Mucosa of gallbladder (tissue), 1 donor: ENCODE measurements around the gene NOB1. TPM values are rescaled to one million over a fixed set of nuclear protein-coding genes. Genes with fewer than 3 reads are reported as not detected.
"Not testable (repeated sequence)": the region's sequence is repeated elsewhere in the genome, so short reads cannot be mapped to it uniquely, and the experiment has no call there.

Source experiments
- DNase-seq: peaks from one replicate; pipeline ENCODE4 v3.0.0-alpha.2; 2020; ENCODE audit warnings: low spot score
- total RNA-seq: library from RNA; stranded (reverse); gene quantifications from one replicate; pipeline ENCODE4 v1.2.1, GENCODE V29; 2021
- donor health status: DM: no; HTN: no; CAD: no.

Gene NOB1
- 31.6 TPM for total RNA-seq

DNA sequence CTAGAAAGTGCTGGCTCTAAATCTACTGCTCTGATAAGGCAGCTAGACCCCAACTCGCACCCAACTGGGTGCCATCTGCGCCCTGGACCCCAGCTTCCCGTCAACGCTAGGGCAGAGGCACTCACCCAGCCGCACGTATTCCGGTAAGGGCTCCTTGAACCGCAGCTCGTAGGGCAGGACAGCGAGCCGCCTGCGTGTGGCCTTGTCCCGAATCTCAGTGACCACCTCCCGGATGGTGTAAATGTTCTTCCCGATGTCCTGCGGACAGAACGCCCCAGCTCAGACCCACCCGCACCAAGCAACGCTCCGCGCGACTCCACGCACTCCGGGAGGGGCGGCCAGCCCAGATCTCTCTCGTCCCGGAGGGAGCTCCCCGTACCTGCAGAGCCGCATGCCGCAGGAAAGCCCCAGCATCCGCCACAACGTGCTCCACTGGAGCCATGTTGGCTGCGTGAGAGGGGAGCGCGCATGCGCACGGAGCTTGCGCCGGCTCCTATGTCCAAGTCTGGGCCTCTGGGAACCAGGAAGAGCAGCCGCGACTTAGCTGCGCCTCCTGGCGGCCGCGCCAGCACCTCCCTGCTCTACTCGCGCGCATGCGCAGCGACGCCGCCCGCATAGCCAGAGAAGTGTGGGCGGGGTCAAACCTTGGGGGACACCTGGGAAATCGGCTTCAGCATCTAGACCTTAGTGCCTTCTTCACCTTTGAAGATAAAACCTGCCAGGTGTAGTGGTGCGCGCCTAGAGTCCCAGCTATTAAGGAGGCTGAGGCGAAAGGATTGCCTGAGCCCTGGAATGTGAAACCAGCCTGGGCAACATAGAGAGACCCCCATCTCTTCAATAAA is at the start of gene NOB1:
Gene NOB1, minus strand, starts transcription at position 458 of the 842 bp plus-strand sequence. Its CDS starts 16 bp downstream, at position 442.
- peak; percentile 97 for DNase-seq

DNA sequence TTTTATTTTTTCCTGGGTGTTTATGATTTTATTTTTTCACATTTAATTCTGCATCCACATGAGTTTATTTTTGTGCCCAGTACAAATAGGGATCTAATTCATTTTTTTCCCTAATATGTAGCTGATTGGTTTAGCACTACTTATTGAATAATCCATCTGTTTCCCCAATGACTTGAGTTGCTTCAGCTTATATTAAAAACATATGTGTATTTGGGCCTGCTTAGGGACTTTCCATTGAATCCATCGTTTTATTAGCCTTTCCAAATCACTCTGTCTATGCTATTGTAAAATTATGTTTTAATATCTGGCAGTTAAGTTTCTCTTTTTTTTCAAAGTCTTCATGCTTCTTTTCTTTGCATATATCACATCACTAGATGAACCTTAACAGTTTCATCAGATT is 49.6 kb upstream of the NOB1 start:
- DNase-seq: no peak

DNA sequence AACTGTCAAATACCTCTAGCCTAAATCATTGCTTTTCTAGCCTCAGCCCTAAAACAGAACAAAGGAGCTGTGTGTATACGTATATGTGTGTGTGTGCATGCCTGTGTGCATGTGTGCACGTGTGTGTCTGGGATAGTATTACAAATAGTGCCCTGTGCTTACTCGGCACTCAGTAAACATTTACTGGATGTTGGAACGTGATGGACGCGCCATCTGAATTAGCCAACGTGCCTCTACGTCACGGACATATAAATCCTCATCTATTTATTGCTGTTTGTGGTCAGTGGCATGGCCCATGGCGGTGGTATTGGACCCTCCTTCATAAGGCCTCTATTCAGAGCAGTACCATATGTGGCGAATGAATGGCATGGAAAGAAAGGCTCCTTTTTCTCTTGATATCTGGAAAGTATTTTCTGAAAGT is 44.9 kb upstream of the NOB1 start:
- no peak for DNase-seq

DNA sequence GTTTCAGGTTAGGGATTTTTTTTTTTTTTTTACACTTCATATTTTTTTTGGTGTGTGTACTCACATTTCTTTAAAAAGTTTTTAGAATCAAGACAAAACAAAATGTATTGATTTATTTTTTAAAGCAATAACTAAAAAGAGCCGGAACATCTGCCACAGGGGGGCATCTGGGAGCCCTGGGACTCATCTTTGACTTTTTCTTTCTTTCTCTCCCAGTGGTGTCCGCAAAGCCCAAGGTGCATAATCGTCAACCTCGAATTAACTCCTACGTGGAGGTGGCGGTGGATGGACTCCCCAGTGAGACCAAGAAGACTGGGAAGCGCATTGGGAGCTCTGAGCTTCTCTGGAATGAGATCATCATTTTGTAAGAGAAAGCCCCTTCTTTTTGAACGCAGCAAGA is 43.7 kb upstream of the NOB1 start:
- DNase-seq: no peak

DNA sequence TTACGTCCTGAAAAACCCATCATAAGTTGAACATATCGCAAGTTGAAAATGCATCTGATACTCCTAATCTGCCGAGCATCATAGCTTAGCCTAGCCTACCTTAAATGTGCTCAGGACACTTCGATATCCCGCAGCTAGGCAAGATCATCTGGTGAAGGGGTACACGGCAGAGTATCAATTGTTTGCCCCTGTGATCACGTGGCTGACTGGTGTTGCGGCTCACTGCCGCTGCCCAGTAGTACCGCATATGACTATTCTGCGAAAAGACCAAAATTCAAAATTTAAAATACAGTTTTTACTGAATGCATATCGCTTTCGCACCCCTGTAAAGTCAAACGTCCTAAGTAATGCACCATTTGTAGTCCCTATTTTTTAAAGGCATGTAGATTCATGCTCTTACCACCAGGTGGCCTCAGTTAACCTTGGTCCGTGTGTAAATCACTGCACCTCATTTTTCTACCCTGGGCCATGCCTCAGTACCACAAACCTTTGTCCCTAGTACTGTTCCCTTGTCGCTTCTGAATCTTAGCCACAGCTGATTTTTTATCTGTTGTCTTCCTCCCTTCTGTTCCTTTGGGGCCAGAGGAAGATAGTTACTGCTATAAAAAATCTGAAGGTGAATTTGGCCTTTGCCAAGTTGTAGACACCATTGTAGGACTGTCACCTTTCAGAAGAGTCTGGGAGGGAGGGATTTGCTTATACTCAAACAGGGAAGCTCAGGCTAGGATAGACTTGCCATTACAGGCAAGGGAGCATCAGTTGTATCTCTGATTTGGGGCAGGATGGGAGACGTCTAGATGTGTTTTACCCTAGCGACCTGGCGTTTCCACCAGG is 41.8 kb upstream of the NOB1 start:
- peak; percentile 37 for DNase-seq

DNA sequence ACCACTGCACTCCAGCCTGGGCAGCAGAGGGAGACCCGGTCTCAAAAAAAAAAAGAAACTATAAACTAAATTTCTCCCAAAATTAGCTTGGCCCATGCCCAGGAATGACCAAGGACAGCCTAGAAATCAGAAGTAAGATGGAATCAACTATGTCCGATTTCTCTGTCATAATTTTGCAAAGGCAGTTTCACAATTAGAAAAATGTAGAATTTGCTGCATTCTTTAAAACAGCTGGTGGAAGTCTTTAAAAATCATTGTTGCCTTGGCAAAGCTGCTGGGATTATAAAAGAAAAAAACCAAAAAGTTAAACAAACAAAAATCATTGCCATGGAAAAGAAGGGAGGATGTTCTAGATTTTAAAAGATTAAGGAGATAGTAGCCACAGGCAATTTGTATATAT is 39.8 kb upstream of the NOB1 start:
- no peak for DNase-seq

- no peak for DNase-seq
These were observed 38.8 kb upstream of the NOB1 start for GRCh38 chr16:69793526-69793925.

GRCh38 chr16:69791391-69791847 is 36.7 kb upstream of the NOB1 start:
- DNase-seq: not testable (repeated sequence)

- DNase-seq: no peak
These were observed 33.2 kb upstream of the NOB1 start for GRCh38 chr16:69787883-69788282.

DNA sequence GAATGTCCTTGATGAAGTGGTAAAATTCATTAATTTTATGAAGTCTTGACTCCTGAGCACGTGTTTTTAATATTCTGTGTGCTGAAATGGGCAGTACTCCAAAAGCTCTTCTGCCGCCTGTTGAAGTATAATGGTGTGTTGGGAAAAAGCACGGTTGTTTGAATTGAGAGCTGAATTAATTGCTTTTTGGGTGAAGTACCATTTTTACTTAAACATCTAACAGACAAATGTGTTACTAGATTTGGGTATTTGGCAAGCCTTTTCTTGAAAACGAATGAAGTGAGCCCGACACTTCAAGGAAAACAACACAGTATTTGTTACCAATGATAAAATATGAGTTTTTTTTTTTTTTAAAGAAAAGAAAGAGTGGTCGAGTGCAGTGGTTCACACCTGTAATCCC is 29.9 kb upstream of the NOB1 start:
- no peak for DNase-seq

DNA sequence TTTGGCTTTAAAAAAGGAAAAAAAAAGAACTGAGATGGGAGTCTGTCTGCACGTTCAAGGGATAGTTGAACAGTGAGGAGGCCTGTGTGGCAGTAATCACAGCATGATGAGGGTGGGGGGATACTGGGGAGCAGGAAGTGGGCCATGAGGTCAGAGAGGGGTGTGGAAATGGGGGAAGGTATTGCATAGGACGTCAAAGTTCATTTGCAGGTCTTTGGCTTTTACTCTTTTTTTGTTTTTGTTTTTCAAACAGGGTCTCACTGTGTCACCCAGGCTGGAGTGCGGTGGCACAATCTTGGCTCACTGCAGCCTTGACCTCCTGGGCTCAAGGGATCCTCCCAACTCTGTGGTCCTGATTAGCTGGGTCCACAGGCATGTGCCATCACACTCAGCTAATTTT is 26.4 kb upstream of the NOB1 start:
- DNase-seq: no peak

- no peak for DNase-seq
These were observed 25.0 kb upstream of the NOB1 start for GRCh38 chr16:69779724-69780123.

- DNase-seq: no peak
These were observed 20.8 kb upstream of the NOB1 start for GRCh38 chr16:69775563-69775962.

DNA sequence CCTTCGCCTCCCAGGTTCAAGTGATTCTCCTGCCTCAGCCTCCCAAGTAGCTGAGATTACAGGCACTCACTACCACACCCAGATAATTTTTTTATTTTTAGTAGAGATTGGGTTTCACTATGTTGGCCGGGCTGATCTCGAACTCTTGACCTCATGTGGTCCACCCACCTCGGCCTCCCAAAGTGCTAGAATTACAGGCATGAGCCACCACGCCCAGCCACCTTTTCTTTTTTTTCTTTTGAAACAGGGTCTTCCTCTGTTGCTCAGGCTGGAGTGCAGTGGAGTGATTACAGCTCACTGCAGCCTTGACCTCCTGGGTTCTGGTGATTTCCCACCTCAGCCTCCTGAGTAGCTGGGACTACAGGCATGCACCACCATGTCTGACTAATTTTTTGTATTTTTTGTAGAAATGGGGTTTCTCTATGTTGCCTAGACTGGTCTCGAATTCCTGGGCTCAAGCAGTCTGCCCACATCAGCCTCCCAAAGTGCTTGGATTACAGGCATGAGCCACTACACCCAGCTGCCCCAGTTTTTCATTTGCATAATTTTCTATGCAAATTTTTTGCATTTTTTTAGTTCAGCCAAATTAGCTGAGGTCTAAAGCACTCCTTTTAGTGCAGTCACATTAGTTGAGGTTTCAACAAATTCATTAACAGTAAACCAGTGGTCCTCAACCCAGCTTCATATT is 18.7 kb upstream of the NOB1 start:
- DNase-seq: no peak

DNA sequence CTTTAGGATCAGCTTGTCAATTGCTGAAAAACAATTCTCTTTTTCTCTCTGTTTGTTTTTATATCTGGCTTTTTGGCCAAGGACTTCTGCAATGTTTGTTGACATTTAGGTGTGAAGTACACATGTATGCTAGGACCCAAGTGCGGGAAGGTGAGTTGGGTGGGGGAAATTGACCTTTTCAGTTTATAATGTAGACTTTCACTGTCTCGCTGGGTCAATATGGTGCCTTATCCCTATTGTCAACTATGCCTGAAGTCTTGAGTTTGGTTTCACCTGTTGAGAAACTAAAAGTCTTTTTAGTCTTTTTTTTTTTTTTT is 16.9 kb upstream of the NOB1 start:
- no peak for DNase-seq

GRCh38 chr16:69769404-69769803 is 14.7 kb upstream of the NOB1 start:
- no peak for DNase-seq

DNA sequence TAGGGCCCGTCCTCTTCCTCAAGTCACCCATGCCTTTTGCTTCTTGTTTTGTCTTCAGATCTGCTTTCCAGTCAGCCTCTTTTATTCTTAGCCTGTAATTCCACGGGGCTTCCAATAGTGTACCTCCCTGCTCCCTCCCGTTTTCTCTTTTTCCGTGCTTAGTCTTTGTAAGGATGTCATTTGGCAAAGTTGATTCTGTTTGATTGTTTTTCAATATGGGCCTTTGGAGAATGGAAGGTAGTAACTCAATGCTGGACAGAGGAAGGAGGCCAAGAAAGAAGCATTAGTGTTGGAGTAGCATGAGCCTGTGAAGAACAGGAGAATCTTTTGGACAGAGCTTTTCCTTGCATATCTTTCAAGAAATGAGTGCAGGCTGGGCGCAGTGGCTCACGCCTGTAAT is 13.9 kb upstream of the NOB1 start:
- no peak for DNase-seq

- no peak for DNase-seq
These were observed 12.9 kb upstream of the NOB1 start for GRCh38 chr16:69767459-69768229.

DNA sequence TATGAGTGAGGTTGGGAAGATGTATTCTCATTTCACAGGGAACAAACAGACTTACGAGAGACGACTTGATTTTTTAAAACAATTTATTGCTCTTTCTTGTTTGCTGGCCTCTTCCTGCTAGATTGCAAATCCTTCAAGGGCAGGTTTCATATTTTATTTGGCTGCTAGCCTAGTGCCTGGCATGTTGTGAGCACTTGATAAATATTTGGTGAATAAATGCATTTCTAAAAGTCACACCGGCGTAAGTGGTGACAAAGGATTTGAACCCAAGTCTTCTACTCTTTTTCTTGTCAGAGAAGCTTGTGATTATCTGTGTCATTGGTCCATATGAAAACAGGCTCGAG is 8.8 kb upstream of the NOB1 start:
- DNase-seq: no peak

DNA sequence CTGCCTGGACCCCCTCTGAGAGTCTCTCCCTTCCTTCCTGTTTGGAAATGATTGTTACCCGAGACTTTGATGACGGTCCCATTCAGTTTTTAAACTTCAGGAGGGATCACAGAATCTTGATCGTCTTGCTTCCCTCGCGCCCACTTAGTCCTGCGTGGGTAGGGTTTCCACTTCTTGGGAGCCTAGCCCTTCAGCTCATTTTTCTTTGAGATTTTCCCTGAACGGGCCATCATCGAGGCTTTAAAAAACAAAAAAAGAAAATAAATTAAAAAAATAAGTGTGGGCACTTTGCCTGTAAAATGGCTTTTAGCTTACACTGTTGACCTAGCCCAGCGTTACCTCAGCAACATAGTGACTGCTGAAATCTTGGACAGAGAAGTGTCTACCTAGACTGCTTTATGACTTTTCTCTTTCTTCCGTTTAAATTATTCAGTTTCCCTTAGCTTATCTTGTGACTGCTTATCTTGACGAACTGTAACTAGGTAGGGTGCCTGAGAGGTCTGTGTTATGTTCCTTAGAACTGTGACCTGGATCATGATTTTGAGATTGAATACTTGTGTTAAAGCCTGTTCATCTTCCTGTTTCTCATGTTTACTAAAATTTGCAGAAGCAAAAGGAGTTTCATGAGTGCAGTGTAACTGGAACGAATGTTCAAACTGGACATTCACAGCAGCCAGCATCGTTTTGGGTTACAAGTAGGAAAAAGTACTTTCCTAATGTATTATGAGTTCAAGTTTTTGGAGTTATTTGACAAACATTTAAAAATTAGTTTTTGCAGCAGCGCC is 8.3 kb upstream of the NOB1 start:
- no peak for DNase-seq
